ENCODE measurements around the gene BLTP3B. TPM values are rescaled to one million over a fixed set of nuclear protein-coding genes. Genes with fewer than 3 reads are reported as not detected.

BLTP3B gene
- total RNA-seq, 6 donors from 2014 or later = 12.8 to 37.5 (median 28.7) TPM

- TF ChIP-seq CTCF (IDR thresholded peaks at IDR 0.05) (no peak), EP300 (IDR thresholded peaks at IDR 0.05) (no peak), POLR2A (IDR thresholded peaks at IDR 0.05) (no peak), POLR2AphosphoS5 (IDR thresholded peaks at IDR 0.05) (no peak)
- Histone ChIP-seq H3K4me3 (no peak overlapping the region), H3K27ac (no peak overlapping the region), H3K27me3 (no peaks in the 10 kb centered on the region), H3K9me3 (no peaks in the 10 kb centered on the region), H3K36me3 (no peaks in the 10 kb centered on the region), H3K4me1 (no peaks in the 10 kb centered on the region)
- no peak for DNase-seq
- ATAC-seq (ENCODE audit: low FRiP score in 2 of 2) = no peak
- 90 to 98% methylated on average over 5 of the region's 5 CpGs for WGBS, 2 donors
These were observed 44.4 kb upstream of the BLTP3B start for GRCh38 chr12:100187068-100187467.

- ATAC-seq (ENCODE audit: low FRiP score in 2 of 2) (peak in 1 of 2 donors; percentile 53), DNase-seq (no peak)
- H3K36me3 ChIP-seq = no peaks in the 10 kb centered on the region
- WGBS, 2 donors = 55 to 71% methylated on average over 5 to 6 of the region's 6 CpGs
- TF ChIP-seq CTCF (IDR thresholded peaks at IDR 0.05) (no peak), POLR2AphosphoS5 (IDR thresholded peaks at IDR 0.05) (no peak), EP300 (IDR thresholded peaks at IDR 0.05) (no peak), POLR2A (IDR thresholded peaks at IDR 0.05) (no peak)
- H3K4me1 ChIP-seq = no peaks in the 10 kb centered on the region
- H3K27ac ChIP-seq = no peak overlapping the region
- no peaks in the 10 kb centered on the region for H3K27me3 ChIP-seq
- peak overlapping the region in 1 of 4 donors; percentile 3 for H3K4me3 ChIP-seq
- H3K9me3 ChIP-seq = no peaks in the 10 kb centered on the region
These were observed 43.4 kb upstream of the BLTP3B start for GRCh38 chr12:100186071-100186470.

- no peak for DNase-seq
- Histone ChIP-seq H3K4me3 (peak overlapping the region in 1 of 4 donors; percentile 3), H3K27ac (peak overlapping the region in 1 of 4 donors; percentile 13)
These were observed 42.8 kb upstream of the BLTP3B start for GRCh38 chr12:100185361-100185894.

GRCh38 chr12:100184549-100185145 lies 42.0 kb upstream of the BLTP3B start:
- ATAC-seq (ENCODE audit: low FRiP score in 2 of 2) = no peak
- no peak overlapping the region for H3K27ac ChIP-seq
- 82 to 90% methylated on average over 8 of the region's 8 CpGs for WGBS, 2 donors

More at GRCh38 chr12:100185361-100185894, 42.8 kb upstream of the BLTP3B start:
- Histone ChIP-seq H3K9me3 (no peaks in the 10 kb centered on the region), H3K27me3 (no peaks in the 10 kb centered on the region), H3K4me1 (no peaks in the 10 kb centered on the region), H3K36me3 (no peaks in the 10 kb centered on the region)
- peak in 1 of 2 donors; percentile 34 for ATAC-seq (ENCODE audit: low FRiP score in 2 of 2)
- TF ChIP-seq EP300 (IDR thresholded peaks at IDR 0.05) = no peak
- no peak for TF ChIP-seq POLR2A (IDR thresholded peaks at IDR 0.05)
- TF ChIP-seq CTCF (IDR thresholded peaks at IDR 0.05) = no peak
- TF ChIP-seq POLR2AphosphoS5 (IDR thresholded peaks at IDR 0.05) = no peak
- 69 to 77% methylated on average over 4 to 5 of the region's 5 CpGs for WGBS, 2 donors

More at GRCh38 chr12:100184549-100185145, 42.0 kb upstream of the BLTP3B start:
- DNase-seq = no peak
- TF ChIP-seq POLR2AphosphoS5 (IDR thresholded peaks at IDR 0.05) (no peak), EP300 (IDR thresholded peaks at IDR 0.05) (no peak), POLR2A (IDR thresholded peaks at IDR 0.05) (no peak), CTCF (IDR thresholded peaks at IDR 0.05) (no peak)
- no peaks in the 10 kb centered on the region for H3K4me1 ChIP-seq
- H3K4me3 ChIP-seq = no peak overlapping the region
- no peaks in the 10 kb centered on the region for H3K9me3 ChIP-seq
- no peaks in the 10 kb centered on the region for H3K27me3 ChIP-seq
- no peaks in the 10 kb centered on the region for H3K36me3 ChIP-seq
